Measurements from ENCODE around the gene PGAP6. TPM values are rescaled to one million over a fixed set of nuclear protein-coding genes. Genes with fewer than 3 reads are reported as not detected.

The PGAP6 gene
- total and polyA plus RNA-seq, 2 of the 4 experiments (the other 2 are of a cell fraction): 49.1 to 124 TPM

DNA sequence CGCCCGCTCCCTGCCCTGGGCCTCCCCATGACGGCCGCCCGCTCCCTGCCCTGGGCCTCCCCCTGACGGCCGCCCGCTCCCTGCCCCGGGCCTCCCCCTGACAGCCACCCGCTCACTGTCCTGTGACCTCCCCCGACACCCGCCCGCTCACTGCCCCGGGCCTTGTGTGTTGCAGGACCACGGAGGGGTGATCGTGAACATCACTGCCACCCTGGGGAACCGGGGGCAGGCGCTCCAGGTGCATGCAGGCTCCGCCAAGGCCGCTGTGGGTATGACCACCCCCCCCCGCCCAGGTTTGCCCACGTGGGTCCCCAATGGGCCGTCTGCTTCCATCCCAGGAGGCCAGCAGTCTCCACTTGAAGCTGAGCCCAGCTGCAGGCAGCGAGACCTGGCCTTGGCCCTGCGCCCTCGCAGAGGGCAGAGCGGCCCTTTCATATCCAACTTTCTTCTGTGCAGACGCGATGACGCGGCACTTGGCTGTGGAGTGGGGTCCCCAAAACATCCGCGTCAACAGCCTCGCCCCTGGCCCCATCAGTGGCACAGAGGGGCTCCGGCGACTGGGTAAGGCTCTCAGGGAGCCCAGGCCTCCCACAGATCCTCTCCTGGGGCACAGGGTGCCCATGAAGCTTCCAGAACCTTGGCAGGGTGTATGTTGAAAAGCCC is 28.9 kb upstream of the PGAP6 start:
- H3K4ac ChIP-seq (ENCODE audit: low read depth, low read length): no peak overlapping the region
- H3K9ac ChIP-seq (ENCODE audit: low read depth, low read length): no peak overlapping the region
- intact Hi-C loops (cut with micrococcal nuclease): no loop called here
- no TSS peak for BruUV-seq (replicated peaks)
- no peak overlapping the region for H2AK5ac ChIP-seq (ENCODE audit: low read depth, low read length)
- no peaks in the 10 kb centered on the region for H3K9me1 ChIP-seq (ENCODE audit: insufficient read depth, low read length)
- H4K8ac ChIP-seq (ENCODE audit: low read depth in 2 of 2, low read length in 2 of 2): no peak overlapping the region
- no peak overlapping the region for H2BK15ac ChIP-seq (ENCODE audit: low read depth, low read length)
- no peak overlapping the region for H3K27ac ChIP-seq (ENCODE audit: insufficient read depth, low read length)
- in situ Hi-C loops (cut with MboI; ENCODE audit: low sequenced_read_pairs): no loop called here
- no peaks in the 10 kb centered on the region for H3K4me1 ChIP-seq (ENCODE audit: control insufficient read depth, insufficient read depth, low read length)
- H2AK9ac ChIP-seq (replicated peaks; ENCODE audit: low read depth, low read length, poor library complexity): no peak overlapping the region
- no peaks in the 10 kb centered on the region for H3K9me3 ChIP-seq (ENCODE audit: control insufficient read depth, insufficient read depth, low read length)
- no peaks in the 10 kb centered on the region for H3K27me3 ChIP-seq (ENCODE audit: control insufficient read depth, insufficient read depth, low read length)
- H4K5ac ChIP-seq (ENCODE audit: low read depth, low read length): no peak overlapping the region
- no peaks in the 10 kb centered on the region for H3K79me1 ChIP-seq (ENCODE audit: low read depth in 1 of 2, low read length in 2 of 2)
- no peak overlapping the region for H3K23ac ChIP-seq (ENCODE audit: low read depth, low read length)
- H2AFZ ChIP-seq (replicated peaks; ENCODE audit: low read length, poor library complexity): no peak overlapping the region
- CTCF ChIA-PET: no interaction called here
- DNase-seq (no peak), ATAC-seq (ENCODE audit: low read depth) (no peak)
- H3K56ac ChIP-seq (ENCODE audit: extremely low read depth, insufficient read depth, low read length): no peak overlapping the region
- H3K14ac ChIP-seq (replicated peaks; ENCODE audit: low read depth, low read length): no peak overlapping the region
- H3K4me2 ChIP-seq (ENCODE audit: low read depth, low read length): no peak overlapping the region
- no peak overlapping the region for H3K18ac ChIP-seq (ENCODE audit: low read depth, low read length)
- H2BK120ac ChIP-seq (ENCODE audit: low read depth, low read length): no peak overlapping the region
- H2BK5ac ChIP-seq (ENCODE audit: low read depth, low read length, poor library complexity, severe bottlenecking): no peak overlapping the region
- no peaks in the 10 kb centered on the region for H4K20me1 ChIP-seq (ENCODE audit: insufficient read depth, low read length)
- TF ChIP-seq, protein P1, sequence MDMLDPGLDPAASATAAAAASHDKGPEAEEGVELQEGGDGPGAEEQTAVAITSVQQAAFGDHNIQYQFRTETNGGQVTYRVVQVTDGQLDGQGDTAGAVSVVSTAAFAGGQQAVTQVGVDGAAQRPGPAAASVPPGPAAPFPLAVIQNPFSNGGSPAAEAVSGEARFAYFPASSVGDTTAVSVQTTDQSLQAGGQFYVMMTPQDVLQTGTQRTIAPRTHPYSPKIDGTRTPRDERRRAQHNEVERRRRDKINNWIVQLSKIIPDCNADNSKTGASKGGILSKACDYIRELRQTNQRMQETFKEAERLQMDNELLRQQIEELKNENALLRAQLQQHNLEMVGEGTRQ (IDR thresholded peaks at IDR 0.05; ENCODE audit: low read depth, low read length): no peak
- TF ChIP-seq FOS (IDR thresholded peaks at IDR 0.05; ENCODE audit: low read depth, low read length) (no peak), MAFK (IDR thresholded peaks at IDR 0.05; ENCODE audit: low read depth, low read length) (no peak), CEBPB (IDR thresholded peaks at IDR 0.05; ENCODE audit: low read depth, low read length) (no peak), RCOR1 (IDR thresholded peaks at IDR 0.05; ENCODE audit: insufficient replicate concordance, low read length) (no peak), MXI1 (IDR thresholded peaks at IDR 0.05; ENCODE audit: borderline replicate concordance, low read depth, low read length) (no peak), SMC3 (IDR thresholded peaks at IDR 0.05; ENCODE audit: low read depth, low read length) (no peak), CHD1 (IDR thresholded peaks at IDR 0.05; ENCODE audit: low read depth, low read length) (no peak), BHLHE40 (IDR thresholded peaks at IDR 0.05; ENCODE audit: low read depth, low read length) (no peak), RAD21 (IDR thresholded peaks at IDR 0.05; ENCODE audit: low read length) (no peak), MAZ (IDR thresholded peaks at IDR 0.05; ENCODE audit: borderline replicate concordance, low read depth, low read length) (no peak), RFX5 (IDR thresholded peaks at IDR 0.05; ENCODE audit: low read depth, low read length) (no peak), NFE2L2 (IDR thresholded peaks at IDR 0.05; ENCODE audit: low read depth, low read length) (no peak), POLR2A (IDR thresholded peaks at IDR 0.05; ENCODE audit: low read depth, low read length) (no peak)
- TF ChIP-seq, protein P2, sequence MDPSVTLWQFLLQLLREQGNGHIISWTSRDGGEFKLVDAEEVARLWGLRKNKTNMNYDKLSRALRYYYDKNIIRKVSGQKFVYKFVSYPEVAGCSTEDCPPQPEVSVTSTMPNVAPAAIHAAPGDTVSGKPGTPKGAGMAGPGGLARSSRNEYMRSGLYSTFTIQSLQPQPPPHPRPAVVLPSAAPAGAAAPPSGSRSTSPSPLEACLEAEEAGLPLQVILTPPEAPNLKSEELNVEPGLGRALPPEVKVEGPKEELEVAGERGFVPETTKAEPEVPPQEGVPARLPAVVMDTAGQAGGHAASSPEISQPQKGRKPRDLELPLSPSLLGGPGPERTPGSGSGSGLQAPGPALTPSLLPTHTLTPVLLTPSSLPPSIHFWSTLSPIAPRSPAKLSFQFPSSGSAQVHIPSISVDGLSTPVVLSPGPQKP (IDR thresholded peaks at IDR 0.05; ENCODE audit: borderline replicate concordance, low read depth, low read length): no peak
- H4K91ac ChIP-seq (ENCODE audit: insufficient read depth, low read depth, low read length): no peak overlapping the region
- no peak overlapping the region for H2BK20ac ChIP-seq (ENCODE audit: low read depth, low read length)
- dilution Hi-C loops (cut with HindIII; ENCODE audit: low sequenced_read_pairs, unreplicated experiment): no loop called here
- peaks cover 2% of the 10 kb centered on the region; the same call in 1 of the 2 replicates for H3K36me3 ChIP-seq (ENCODE audit: control insufficient read depth, insufficient read depth, low read length)
- WGBS, 2 experiments (ENCODE audit: extremely low coverage in 2 of 2, insufficient read length in 1 of 2): 89% methylated on average over 17 of the region's 36 CpGs; no CpG with 5 or more reads in 1 of the 2 experiments
- POLR2A ChIA-PET (ENCODE audit: unreplicated experiment): no interaction called here
- no peak overlapping the region for H3K4me3 ChIP-seq (ENCODE audit: insufficient read depth, low read depth, low read length)
